HG03064 (cell line): ENCODE measurements around the gene NKAPL.

Experiments
- ATAC-seq: cut with Tn5 transposase; IDR thresholded peaks from one replicate; pipeline ENCODE4 v1.9.1; 2021; ENCODE audit warnings: low read depth; ENCODE audit not compliant: unreplicated experiment

NKAPL gene

GRCh38 chr6:28243946-28244345, 15.2 kb upstream of the NKAPL start:
- no peak for ATAC-seq

GRCh38 chr6:28245206-28245941, 13.7 kb upstream of the NKAPL start:
- ATAC-seq, result no peak

GRCh38 chr6:28248916-28249315, 10.2 kb upstream of the NKAPL start:
- ATAC-seq, result no peak

GRCh38 chr6:28250747-28251146, 8.3 kb upstream of the NKAPL start:
- ATAC-seq, result no peak

- ATAC-seq, result peak; percentile 36
Measured at GRCh38 chr6:28251661-28252008, 7.5 kb upstream of the NKAPL start.

DNA sequence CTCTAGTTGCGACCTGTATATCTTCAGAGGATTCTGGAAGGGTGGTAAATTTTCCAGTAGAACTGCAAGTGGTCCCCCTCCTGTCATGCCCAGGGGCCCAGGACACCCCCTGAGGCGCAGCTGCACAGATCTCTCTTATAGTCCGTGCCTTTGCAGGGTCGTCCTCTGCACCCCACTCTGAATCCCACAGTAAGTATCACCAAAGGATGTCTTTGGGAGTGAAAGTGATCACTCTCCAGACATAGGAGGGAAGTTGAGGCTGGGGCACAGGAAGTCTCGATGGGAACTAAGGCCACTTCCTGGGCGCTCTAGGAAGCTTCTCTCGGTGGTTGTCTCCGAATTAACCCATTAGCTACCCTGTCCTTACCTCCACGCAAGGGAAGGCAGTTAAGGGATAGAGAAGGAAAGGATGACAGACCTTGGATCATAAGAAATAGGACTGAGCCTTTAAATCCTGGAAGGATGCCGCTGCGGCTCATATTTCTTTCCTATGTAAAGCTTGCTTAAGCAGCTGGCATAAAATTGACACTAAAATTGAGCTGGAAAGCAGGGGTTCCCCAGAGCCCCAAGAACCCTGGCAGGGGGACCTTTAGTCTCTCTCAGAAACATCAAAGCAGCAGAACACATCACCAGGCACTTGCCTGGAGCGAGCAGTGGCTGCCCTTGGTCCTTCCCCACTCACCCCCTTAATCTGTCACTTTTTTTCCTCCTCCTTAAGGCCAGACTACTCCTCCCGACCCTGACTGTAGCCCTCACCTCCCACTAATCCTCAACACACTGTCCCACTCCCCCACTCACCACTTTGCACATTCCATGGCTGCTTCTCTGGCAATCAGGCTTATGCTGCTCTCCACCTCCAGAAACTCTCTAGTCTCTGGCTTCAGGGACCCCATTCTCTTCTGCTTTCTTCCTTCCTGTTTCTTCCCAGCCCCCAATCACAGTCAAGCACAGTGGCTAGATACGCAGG, 6.8 kb upstream of the NKAPL start, which contains the start of gene ZKSCAN4:
Gene ZKSCAN4, minus strand, starts transcription at position 261 of the 967 bp plus-strand sequence. CDS start 289 bp downstream, outside the sequence.
- ATAC-seq, result peak; percentile 77

DNA sequence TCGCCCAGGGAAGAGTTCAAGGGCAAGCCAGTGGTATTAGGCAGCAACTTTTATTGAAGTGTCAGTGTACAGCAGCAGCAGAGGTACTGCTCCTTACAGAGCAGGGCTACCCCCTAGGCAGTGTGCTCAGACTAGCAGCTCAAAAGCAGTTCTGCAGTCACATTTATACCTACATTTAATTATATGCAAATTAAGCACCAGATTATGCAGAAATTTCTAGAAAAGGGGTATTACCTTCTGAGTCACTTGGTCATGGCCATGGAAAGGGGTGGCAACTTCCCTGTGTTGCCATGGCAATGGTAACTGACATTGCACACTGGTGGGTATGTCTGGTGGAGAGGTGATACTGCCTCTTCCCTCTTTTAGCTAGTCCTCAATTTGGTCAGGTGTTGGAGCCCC, 5.0 kb upstream of the NKAPL start:
- ATAC-seq, result no peak

- ATAC-seq, result no peak
Measured at GRCh38 chr6:28257042-28257441, 2.1 kb upstream of the NKAPL start.

DNA sequence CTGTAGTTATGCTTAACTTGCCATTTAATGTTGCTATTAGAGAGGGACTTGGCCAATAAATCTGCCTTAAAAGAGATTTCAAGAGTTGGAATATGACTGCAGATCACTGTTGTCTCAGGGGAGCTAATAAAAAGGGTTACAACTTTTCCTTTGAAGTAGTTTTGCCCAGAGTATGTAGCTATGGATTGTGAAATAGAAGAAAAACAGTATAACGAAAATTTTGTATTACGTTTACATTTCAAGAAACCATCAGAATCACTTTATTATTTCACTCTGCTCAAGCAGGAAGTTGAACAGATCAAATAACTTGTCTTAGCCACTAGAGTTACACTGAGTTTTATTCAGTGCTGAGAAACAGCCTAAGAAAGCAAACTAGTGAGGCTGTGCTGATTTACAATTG, 4.8 kb downstream of the NKAPL start:
- no peak for ATAC-seq

- ATAC-seq, result no peak
Measured at GRCh38 chr6:28264834-28265401, 5.8 kb downstream of the NKAPL start.

GRCh38 chr6:28266563-28266961, 7.5 kb downstream of the NKAPL start:
- no peak for ATAC-seq

DNA sequence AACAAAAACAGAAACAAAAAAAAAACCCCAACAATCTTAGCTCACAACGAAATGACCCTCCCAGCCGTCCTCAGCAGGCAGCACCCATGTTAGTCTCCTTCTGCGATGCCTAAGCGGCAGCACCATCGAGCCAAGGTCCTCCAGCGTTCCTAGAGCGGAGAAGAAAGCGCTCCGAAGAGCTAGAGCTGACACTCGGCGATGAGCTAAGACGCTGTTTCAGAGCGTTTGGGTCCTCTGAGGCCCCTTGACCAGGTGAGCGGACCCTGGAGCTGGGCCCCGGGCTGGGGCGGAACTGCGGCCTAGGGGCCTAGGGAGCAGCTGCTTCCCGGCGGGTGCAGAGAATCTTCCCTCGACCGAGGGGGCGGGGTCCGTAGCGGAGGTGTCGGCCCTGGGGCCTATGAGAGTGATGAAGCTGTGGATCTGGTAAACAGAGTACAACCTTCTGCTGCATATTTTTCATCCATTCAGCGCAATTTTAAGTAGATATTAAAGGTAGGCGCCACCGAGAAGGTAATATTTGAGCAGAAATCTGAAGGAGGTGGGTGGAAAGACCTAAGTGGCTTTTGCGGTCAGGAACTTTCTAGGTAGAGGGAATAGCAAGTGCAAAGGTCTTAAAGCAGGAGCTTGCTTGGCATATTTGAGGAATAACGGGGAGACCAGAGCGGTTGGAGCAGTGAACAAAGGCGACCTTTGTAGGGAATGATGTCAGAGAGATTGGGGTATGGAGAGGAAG, 8.0 kb downstream of the NKAPL start, which contains the start of gene ZSCAN26:
Gene ZSCAN26, plus strand, starts transcription at position 182 of the 733 bp plus-strand sequence. CDS start 4,777 bp downstream, outside the sequence.
- peak; percentile 89 for ATAC-seq

DNA sequence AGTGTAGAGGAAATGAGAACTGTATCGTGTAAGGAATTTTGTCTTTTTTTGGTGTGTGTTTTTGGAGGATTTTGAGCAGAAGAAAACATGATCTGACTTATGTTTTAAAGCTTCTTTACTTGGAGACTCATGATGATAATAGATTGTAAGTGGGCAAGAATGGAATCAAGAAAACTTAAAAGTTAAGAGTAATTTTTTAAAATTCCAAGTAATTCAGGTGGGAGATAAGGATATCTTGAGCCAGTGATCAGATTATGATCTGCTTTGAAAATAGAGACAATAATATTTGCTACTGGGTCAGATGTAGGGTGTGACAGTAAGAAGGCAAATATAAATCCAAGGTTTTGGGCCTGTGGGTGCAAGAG, 8.6 kb downstream of the NKAPL start:
- no peak for ATAC-seq

DNA sequence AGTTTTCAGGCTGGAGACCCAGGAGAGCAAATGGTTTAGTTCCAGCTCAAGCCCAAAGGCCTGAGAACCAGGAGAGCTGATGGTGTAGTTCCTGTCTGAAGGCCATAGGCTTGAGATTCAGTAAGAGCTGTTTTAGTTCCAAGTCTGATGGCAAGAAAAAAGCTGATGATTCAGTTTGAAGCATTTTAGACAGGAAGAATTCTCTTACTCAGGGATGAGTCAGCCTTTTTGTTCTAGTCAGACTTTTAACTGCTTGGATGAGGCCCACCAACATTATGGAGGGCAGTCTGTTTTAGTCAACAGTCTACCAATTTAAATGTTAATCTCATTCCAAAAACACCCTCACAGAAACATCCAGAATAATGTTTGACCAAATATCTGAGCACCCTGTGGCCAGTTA, 10.4 kb downstream of the NKAPL start:
- no peak for ATAC-seq

DNA sequence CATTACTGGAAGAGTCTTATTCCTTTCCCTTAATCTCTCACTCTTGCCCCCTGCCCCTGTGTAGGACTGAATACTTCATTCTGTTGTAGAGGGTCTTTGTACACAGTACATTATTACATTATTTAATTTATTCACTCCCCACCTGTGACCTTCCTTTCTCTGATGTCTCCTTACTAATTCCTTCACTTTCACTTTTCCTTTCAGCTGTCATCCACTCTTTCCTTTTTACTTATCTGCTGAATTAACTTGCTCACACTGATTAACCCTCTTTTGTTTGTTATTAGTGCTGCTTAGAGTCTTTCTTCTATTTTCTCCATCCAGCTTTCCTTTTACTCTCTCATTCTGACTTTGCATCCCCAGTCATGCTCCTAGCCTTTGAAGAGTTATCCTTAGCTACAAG, 15.8 kb downstream of the NKAPL start:
- no peak for ATAC-seq

GRCh38 chr6:28277746-28278145, 18.6 kb downstream of the NKAPL start:
- no peak for ATAC-seq

DNA sequence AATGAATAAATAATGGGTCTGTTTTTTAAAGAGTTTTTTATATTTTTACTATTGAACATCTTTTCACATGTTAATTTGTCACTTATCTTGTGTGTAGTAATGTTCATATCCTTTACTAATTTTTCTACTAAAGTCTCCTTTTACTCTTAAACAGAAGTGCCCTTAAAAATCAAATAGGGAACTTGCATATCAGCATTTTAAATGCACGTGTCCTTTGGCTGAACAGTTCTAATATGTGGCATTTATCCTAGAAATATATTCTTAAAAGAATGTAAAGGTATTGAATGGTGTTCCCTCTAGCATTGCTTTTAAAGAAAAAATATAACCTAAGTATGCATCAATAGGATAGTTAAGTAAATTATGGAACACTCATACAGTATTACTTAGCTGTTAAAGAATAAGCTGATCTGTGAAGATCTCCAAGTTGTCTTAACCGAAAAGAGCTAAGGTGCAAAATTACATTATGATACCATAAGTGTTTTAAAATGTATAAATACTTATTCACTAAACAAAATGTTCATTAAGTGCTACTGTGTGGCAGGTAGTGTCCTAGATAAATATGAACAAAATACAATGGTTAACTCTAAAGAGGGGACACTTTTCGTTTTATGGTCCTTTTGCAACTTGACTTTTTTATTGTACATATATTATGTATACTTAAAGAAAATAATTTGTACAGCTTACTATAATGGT, 21.6 kb downstream of the NKAPL start:
- ATAC-seq, result no peak

- peak; percentile 81 for ATAC-seq
Measured at GRCh38 chr6:28281288-28282064, 22.4 kb downstream of the NKAPL start, which contains the start of gene PGBD1. TSS of gene PGBD1 (plus strand) at chr6:28281572. CDS start at chr6:28283814, 2,242 bp downstream.

GRCh38 chr6:28282926-28283325, 23.8 kb downstream of the NKAPL start:
- ATAC-seq, result no peak
